IMR-90 (cell line): ENCODE results near the gene ITPKA. TPM values are rescaled to one million over a fixed set of nuclear protein-coding genes. Genes with fewer than 3 reads are reported as not detected.

Experiments used
- ATAC-seq: fragments of 200-7000 bp; cut with Tn5 transposase; 2 replicates; pipeline ENCODE4 v1.9.1; 2020; ENCODE audit warnings: low read depth, mild to moderate bottlenecking, moderate library complexity
- BruUV-seq: library from RNA; stranded (reverse); fragments of 400-500 nt; replicated peaks from 2 replicates; lab custom pipeline; 2021; lab: Mats Ljungman, UMichigan
- CTCF ChIA-PET: fragments of 300-600 bp; formaldehyde crosslinking; extraction: SDS; loops from one replicate; lab custom pipeline; 2021; ENCODE audit warnings: antibody characterized with exemption; lab: Yijun Ruan, JAX
- POLR2A ChIA-PET: fragments of 300-600 bp; sonication (Branson Sonifier 250); formaldehyde crosslinking; loops from one replicate; lab custom pipeline; 2022; ENCODE audit warnings: antibody characterized with exemption; ENCODE audit not compliant: unreplicated experiment; lab: Charles Lee
- DNase-seq: peaks from one replicate; pipeline ENCODE4 v3.0.0; 2013
- H2AFZ ChIP-seq: replicated peaks from 2 replicates; pipeline ENCODE3; 2013; ENCODE audit warnings: low read length, mild to moderate bottlenecking; ENCODE audit not compliant: poor library complexity
- H2AK5ac ChIP-seq: 2 replicates; pipeline ENCODE4 v1.6.1; 2013; ENCODE audit warnings: low read depth, low read length, inconsistent platforms
- H2AK9ac ChIP-seq: replicated peaks from 2 replicates; pipeline ENCODE3; 2013; ENCODE audit warnings: mild to moderate bottlenecking, low read depth, low read length, moderate library complexity; ENCODE audit not compliant: poor library complexity
- H2BK120ac ChIP-seq: 2 replicates; pipeline ENCODE4 v1.6.1; 2013; ENCODE audit warnings: low read depth, low read length, inconsistent platforms
- H2BK15ac ChIP-seq: 3 replicates; pipeline ENCODE4 v1.6.1; 2013; ENCODE audit warnings: low read depth, low read length, inconsistent platforms
- H2BK20ac ChIP-seq: 2 replicates; pipeline ENCODE4 v1.6.1; 2013; ENCODE audit warnings: low read depth, mild to moderate bottlenecking, inconsistent platforms, low read length, moderate library complexity
- H2BK5ac ChIP-seq: 2 replicates; pipeline ENCODE4 v1.6.1; 2013; ENCODE audit warnings: mild to moderate bottlenecking, low read depth, low read length, inconsistent platforms; ENCODE audit not compliant: poor library complexity, severe bottlenecking
- H3K14ac ChIP-seq: replicated peaks from 2 replicates; pipeline ENCODE4 v1.6.1; 2013; ENCODE audit warnings: low read depth, low read length, inconsistent platforms
- H3K18ac ChIP-seq: 2 replicates; pipeline ENCODE4 v1.6.1; 2013; ENCODE audit warnings: low read depth, low read length, control low read depth
- H3K23ac ChIP-seq: 2 replicates; pipeline ENCODE4 v1.6.1; 2013; ENCODE audit warnings: low read depth, low read length, inconsistent platforms
- H3K27ac ChIP-seq: 2 replicates; pipeline ENCODE4 v1.5.1; 2013; ENCODE audit warnings: mild to moderate bottlenecking, control low read depth, low read length; ENCODE audit not compliant: insufficient read depth
- H3K27me3 ChIP-seq: 2 replicates; pipeline ENCODE4 v1.6.1; 2013; ENCODE audit warnings: low read length; ENCODE audit not compliant: control insufficient read depth, insufficient read depth
- H3K36me3 ChIP-seq: 2 replicates; pipeline ENCODE4 v1.6.1; 2013; ENCODE audit warnings: low read length, mixed read lengths; ENCODE audit not compliant: control insufficient read depth, insufficient read depth
- H3K4ac ChIP-seq: 2 replicates; pipeline ENCODE4 v1.6.1; 2013; ENCODE audit warnings: low read depth, low read length, inconsistent platforms
- H3K4me1 ChIP-seq: 2 replicates; pipeline ENCODE4 v1.6.1; 2013; ENCODE audit warnings: low read length, mixed read lengths; ENCODE audit not compliant: control insufficient read depth, insufficient read depth
- H3K4me2 ChIP-seq: 2 replicates; pipeline ENCODE4 v1.6.1; 2013; ENCODE audit warnings: low read depth, mild to moderate bottlenecking, control low read depth, low read length, moderate library complexity
- H3K4me3 ChIP-seq: 2 replicates; pipeline ENCODE4 v1.5.1; 2013; ENCODE audit warnings: low read depth, mild to moderate bottlenecking, control low read depth, low read length, moderate library complexity; ENCODE audit not compliant: insufficient read depth
- H3K56ac ChIP-seq: 2 replicates; pipeline ENCODE4 v1.6.1; 2013; ENCODE audit warnings: low read length, inconsistent platforms; ENCODE audit not compliant: insufficient read depth; ENCODE audit errors: extremely low read depth
- H3K79me1 ChIP-seq, 2 experiments: 2 replicates each; pipeline ENCODE4 v1.6.1; 2013; ENCODE audit warnings: low read length in 2 of 2, inconsistent platforms in 1 of 2, low read depth in 1 of 2
- H3K9ac ChIP-seq: 2 replicates; pipeline ENCODE4 v1.6.1; 2013; ENCODE audit warnings: low read depth, low read length, control low read depth
- H3K9me1 ChIP-seq: 2 replicates; pipeline ENCODE4 v1.6.1; 2013; ENCODE audit warnings: low read length, inconsistent platforms; ENCODE audit not compliant: insufficient read depth
- H3K9me3 ChIP-seq: 2 replicates; pipeline ENCODE4 v1.6.1; 2013; ENCODE audit warnings: low read length; ENCODE audit not compliant: control insufficient read depth, insufficient read depth
- H4K20me1 ChIP-seq: 2 replicates; pipeline ENCODE4 v1.6.1; 2013; ENCODE audit warnings: low read length, inconsistent platforms; ENCODE audit not compliant: insufficient read depth
- H4K5ac ChIP-seq: 2 replicates; pipeline ENCODE4 v1.6.1; 2013; ENCODE audit warnings: mild to moderate bottlenecking, low read depth, low read length, control low read depth
- H4K8ac ChIP-seq, 2 experiments: 2 replicates each; pipeline ENCODE4 v1.6.1; 2013; ENCODE audit warnings: low read depth in 2 of 2, low read length in 2 of 2, control low read depth in 1 of 2, inconsistent platforms in 1 of 2
- H4K91ac ChIP-seq: 2 replicates; pipeline ENCODE4 v1.6.1; 2013; ENCODE audit warnings: low read depth, low read length, inconsistent platforms; ENCODE audit not compliant: insufficient read depth
- BHLHE40 ChIP-seq: fragments of 150-350 bp; IDR thresholded peaks from 2 replicates; pipeline ENCODE4 v1.6.1; 2016; ENCODE audit warnings: mild to moderate bottlenecking, low read depth, low read length
- CEBPB ChIP-seq: IDR thresholded peaks from 2 replicates; pipeline ENCODE4 v1.6.1; 2012; ENCODE audit warnings: low read depth, low read length, improper control_type of control experiment
- CHD1 ChIP-seq: IDR thresholded peaks from 2 replicates; pipeline ENCODE4 v1.6.1; 2012; ENCODE audit warnings: low read depth, low read length, improper control_type of control experiment
- ELK1 ChIP-seq: fragments of 150-350 bp; IDR thresholded peaks from 2 replicates; pipeline ENCODE4 v1.6.1; 2016; ENCODE audit warnings: low read depth, mild to moderate bottlenecking, low read length, moderate library complexity, borderline replicate concordance
- MAFK ChIP-seq: IDR thresholded peaks from 2 replicates; pipeline ENCODE4 v1.6.1; 2012; ENCODE audit warnings: low read depth, low read length, improper control_type of control experiment
- MAZ ChIP-seq: IDR thresholded peaks from 2 replicates; pipeline ENCODE4 v1.6.1; 2012; ENCODE audit warnings: low read depth, mild to moderate bottlenecking, low read length, improper control_type of control experiment, moderate library complexity, borderline replicate concordance
- MXI1 ChIP-seq: IDR thresholded peaks from 2 replicates; pipeline ENCODE4 v1.6.1; 2012; ENCODE audit warnings: low read depth, mild to moderate bottlenecking, low read length, moderate library complexity, borderline replicate concordance
- NFE2L2 ChIP-seq: fragments of 150-350 bp; IDR thresholded peaks from 2 replicates; pipeline ENCODE4 v1.6.1; 2016; ENCODE audit warnings: low read depth, mild to moderate bottlenecking, low read length
- POLR2A ChIP-seq: IDR thresholded peaks from 2 replicates; pipeline ENCODE4 v1.6.1; 2012; ENCODE audit warnings: mild to moderate bottlenecking, low read depth, low read length
- RAD21 ChIP-seq: IDR thresholded peaks from 2 replicates; pipeline ENCODE4 v1.6.1; 2012; ENCODE audit warnings: low read length, improper control_type of control experiment
- RCOR1 ChIP-seq: IDR thresholded peaks from 2 replicates; pipeline ENCODE4 v1.6.1; 2012; ENCODE audit warnings: mild to moderate bottlenecking, low read length, improper control_type of control experiment; ENCODE audit not compliant: insufficient replicate concordance
- RFX5 ChIP-seq: IDR thresholded peaks from 2 replicates; pipeline ENCODE4 v1.8.0; 2012; ENCODE audit warnings: low read depth, mild to moderate bottlenecking, low read length, moderate library complexity
- USF2 ChIP-seq: fragments of 150-350 bp; IDR thresholded peaks from 2 replicates; pipeline ENCODE4 v1.6.1; 2017; ENCODE audit warnings: mild to moderate bottlenecking, antibody characterized with exemption, low read length, low read depth
- WGBS, 2 experiments: methylation state at CpG; one replicate each; pipeline versions ENCODE4 v1.1.5 to v1.1.7; 2013; ENCODE audit warnings: missing lambda C conversion rate in 2 of 2; ENCODE audit not compliant: insufficient read length in 1 of 2; ENCODE audit errors: extremely low coverage in 2 of 2; 5-methylcytosine and 5-hydroxymethylcytosine counted together
- dilution Hi-C: fragments of 300-500 bp; cut with HindIII; formaldehyde crosslinking; loops from one replicate; pipeline ENCODE4 v1.14.3; 2018; ENCODE audit warnings: low sequenced_read_pairs; ENCODE audit not compliant: unreplicated experiment
- in situ Hi-C: fragments of 300-500 bp; cut with MboI; formaldehyde crosslinking; loops from 3 replicates; pipeline ENCODE4 v1.14.3; 2019; ENCODE audit warnings: low sequenced_read_pairs, inconsistent platforms, mixed read lengths
- intact Hi-C: fragments of 100-400 bp; cut with micrococcal nuclease; formaldehyde crosslinking; loops from 2 replicates; pipeline ENCODE4 v1.10.0; 2022
- polyA plus RNA-seq, 3 experiments: library from polyadenylated mRNA; depleted of rRNA; stranded (reverse); fragments of >200 nt; gene quantifications; 2 replicates each; pipeline ENCODE4 v1.2.3, GENCODE V29; 2012; ENCODE audit warnings: low replicate concordance in 1 of 3
- total RNA-seq: library from RNA; depleted of rRNA; stranded (reverse); fragments of >200 nt; gene quantifications from 2 replicates; pipeline ENCODE4 v1.2.3, GENCODE V29; 2012
- TF ChIP-seq, protein P1 (sequence below): conservative IDR thresholded peaks from 2 replicates; pipeline ENCODE4 v1.5.1; 2012; ENCODE audit warnings: mild to moderate bottlenecking, low read depth, low read length, improper control_type of control experiment

The ITPKA gene
- total and polyA plus RNA-seq, 2 of the 4 experiments (the other 2 are of a cell fraction): 1.1 to 1.8 TPM

- Histone ChIP-seq H3K23ac (no peak overlapping the region), H3K36me3 (no peaks in the 10 kb centered on the region), H3K4me1 (peaks cover 19% of the 10 kb centered on the region), H2BK20ac (no peak overlapping the region), H2AK9ac (no peak overlapping the region), H4K91ac (no peak overlapping the region), H3K18ac (no peak overlapping the region), H3K4me3 (peak overlapping the region; percentile 51), H4K8ac (no peak overlapping the region), H3K14ac (no peak overlapping the region), H3K9me3 (no peaks in the 10 kb centered on the region), H3K56ac (no peak overlapping the region), H3K27me3 (peaks cover 9% of the 10 kb centered on the region), H3K79me1 (peaks cover 0 to 9% of the 10 kb centered on the region in 2 experiments; a peak in 2 of 4 replicates), H2BK120ac (no peak overlapping the region), H3K9me1 (peaks cover 28% of the 10 kb centered on the region), H4K5ac (no peak overlapping the region), H2AFZ (peak overlapping the region; percentile 95), H3K4me2 (peak overlapping the region; percentile 85), H3K9ac (no peak overlapping the region), H2AK5ac (no peak overlapping the region), H4K20me1 (no peaks in the 10 kb centered on the region), H3K4ac (no peak overlapping the region), H2BK5ac (no peak overlapping the region), H3K27ac (no peak overlapping the region), H2BK15ac (no peak overlapping the region)
- CTCF ChIA-PET: no interaction called here
- in situ Hi-C loops (no loop called here), intact Hi-C loops (no loop called here), dilution Hi-C loops (no loop called here)
- POLR2A ChIA-PET: interaction anchor here (0.6 kb wide), 1 partner anchor 68 kb away, joined by 4 read pairs; no protein-coding TSS in a partner anchor
- 3% methylated on average over 27 of the region's 77 CpGs; no CpG with 5 or more reads in 1 of the 2 experiments for WGBS, 2 experiments
- DNase-seq: no peak
- no peak for TF ChIP-seq BHLHE40
- no peak for TF ChIP-seq RAD21
- TF ChIP-seq MXI1: no peak
- no peak for TF ChIP-seq NFE2L2
- no peak for TF ChIP-seq POLR2A
- no peak for TF ChIP-seq CHD1
- TF ChIP-seq RCOR1: no peak
- TF ChIP-seq RFX5: no peak
- TF ChIP-seq ELK1: no peak
- no peak for TF ChIP-seq MAZ
- TF ChIP-seq, protein P1, sequence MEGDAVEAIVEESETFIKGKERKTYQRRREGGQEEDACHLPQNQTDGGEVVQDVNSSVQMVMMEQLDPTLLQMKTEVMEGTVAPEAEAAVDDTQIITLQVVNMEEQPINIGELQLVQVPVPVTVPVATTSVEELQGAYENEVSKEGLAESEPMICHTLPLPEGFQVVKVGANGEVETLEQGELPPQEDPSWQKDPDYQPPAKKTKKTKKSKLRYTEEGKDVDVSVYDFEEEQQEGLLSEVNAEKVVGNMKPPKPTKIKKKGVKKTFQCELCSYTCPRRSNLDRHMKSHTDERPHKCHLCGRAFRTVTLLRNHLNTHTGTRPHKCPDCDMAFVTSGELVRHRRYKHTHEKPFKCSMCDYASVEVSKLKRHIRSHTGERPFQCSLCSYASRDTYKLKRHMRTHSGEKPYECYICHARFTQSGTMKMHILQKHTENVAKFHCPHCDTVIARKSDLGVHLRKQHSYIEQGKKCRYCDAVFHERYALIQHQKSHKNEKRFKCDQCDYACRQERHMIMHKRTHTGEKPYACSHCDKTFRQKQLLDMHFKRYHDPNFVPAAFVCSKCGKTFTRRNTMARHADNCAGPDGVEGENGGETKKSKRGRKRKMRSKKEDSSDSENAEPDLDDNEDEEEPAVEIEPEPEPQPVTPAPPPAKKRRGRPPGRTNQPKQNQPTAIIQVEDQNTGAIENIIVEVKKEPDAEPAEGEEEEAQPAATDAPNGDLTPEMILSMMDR: no peak
- no peak for TF ChIP-seq MAFK
- no peak for TF ChIP-seq CEBPB
- no peak for TF ChIP-seq USF2
- ATAC-seq: no peak; the same call in 1 of the 2 replicates
- no TSS peak for BruUV-seq
Observed at GRCh38 chr15:41494190-41494921, 682 bp downstream of the ITPKA start.
